ENCODE results near the gene ARL3.
"Not testable (repeated sequence)": the region's sequence is repeated elsewhere in the genome, so short reads cannot be mapped to it uniquely, and the experiment has no call there.

ARL3 gene, protein sequence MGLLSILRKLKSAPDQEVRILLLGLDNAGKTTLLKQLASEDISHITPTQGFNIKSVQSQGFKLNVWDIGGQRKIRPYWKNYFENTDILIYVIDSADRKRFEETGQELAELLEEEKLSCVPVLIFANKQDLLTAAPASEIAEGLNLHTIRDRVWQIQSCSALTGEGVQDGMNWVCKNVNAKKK

DNA sequence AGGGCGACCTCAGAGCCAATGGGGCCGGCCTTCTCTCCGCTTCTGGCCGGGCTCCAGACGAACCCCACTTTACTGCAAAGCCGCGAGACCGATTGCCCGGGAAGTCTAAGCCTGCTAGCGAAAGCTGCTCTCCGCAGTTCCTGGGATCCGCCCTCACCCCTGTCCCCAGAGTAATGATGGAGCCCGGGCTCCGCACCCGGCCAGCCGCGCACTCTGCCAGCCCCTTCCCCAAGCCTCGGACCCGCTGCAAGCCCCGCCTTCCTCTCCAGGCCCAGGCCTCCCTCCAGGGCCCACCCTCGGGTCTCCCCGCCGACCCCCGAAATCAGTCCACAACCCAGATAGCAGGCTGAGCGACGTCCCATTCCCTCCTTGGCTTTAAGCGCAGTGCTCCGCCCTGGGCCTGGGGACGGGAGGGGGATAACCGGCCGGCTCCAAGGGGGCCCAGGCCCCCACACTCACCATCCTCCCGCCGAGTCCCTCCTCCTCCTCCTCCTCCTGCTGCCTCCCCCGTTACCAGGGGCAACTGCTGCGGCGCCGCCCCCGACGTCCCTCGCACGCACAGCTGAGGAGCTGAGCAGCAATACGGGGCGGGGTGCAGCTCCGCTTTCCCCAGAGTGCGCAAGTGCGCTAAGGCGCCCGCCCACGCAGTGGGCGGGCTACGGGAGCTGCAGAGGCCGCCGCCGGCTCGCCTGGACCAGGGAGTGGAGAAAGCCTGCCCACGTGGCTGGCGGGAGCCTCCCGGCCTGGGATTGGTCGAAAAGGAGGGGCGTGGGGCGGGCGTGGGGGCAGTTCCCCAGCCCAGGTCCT, at the start of gene ARL3:
Gene ARL3, minus strand, starts transcription at position 584 of the 807 bp plus-strand sequence. Its CDS starts 122 bp downstream, at position 462.
- DNase-seq, result peak; percentile 97

DNA sequence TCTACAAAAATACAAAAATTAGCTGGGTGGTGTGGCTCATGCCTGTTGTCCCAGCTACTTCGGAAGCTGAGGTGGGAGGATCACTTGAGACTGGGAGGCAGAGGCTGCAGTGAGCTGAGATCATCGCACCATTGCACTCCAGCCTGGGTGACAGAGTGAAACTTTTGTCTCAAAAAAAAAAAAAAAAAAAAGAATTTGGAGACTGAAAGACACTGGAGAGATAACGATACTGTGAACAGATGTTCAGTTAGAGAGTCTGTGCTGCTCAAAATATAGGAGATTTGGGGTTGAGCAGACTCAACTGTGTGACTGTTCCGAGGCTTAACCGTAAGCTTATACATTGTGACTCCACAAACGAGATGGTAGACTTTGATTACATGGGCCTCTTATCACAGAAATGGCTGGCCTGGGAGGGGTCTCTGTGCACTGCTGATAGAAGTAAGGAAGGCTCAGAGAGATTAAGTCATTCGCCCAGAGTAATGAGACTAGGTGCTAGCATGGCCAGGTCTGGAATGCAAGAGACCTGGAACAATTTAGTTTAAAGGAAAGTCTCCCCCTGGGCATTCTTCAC, 48.9 kb upstream of the ARL3 start:
- no peak for DNase-seq

- DNase-seq, result no peak
Measured at GRCh38 chr10:102762401-102763015, 48.3 kb upstream of the ARL3 start.

DNA sequence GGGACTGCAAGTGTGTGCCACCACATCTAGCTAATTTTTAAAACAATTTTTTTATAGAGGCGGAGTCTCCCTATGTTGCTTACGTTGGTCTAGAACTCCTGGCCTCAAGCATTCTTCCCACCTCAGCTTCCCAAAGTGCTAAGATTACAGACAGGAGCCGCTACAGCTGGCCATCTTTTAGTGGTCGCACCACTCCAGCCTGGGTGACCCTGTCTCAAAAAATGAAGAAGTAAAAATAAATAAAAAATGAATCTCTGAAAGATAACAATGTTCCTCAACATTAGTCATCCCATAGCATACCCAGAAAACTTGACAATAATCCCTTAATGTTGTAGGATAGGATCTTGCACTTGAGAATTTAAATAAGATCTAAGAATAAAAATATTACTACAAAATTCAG, 47.8 kb upstream of the ARL3 start:
- no peak for DNase-seq

DNA sequence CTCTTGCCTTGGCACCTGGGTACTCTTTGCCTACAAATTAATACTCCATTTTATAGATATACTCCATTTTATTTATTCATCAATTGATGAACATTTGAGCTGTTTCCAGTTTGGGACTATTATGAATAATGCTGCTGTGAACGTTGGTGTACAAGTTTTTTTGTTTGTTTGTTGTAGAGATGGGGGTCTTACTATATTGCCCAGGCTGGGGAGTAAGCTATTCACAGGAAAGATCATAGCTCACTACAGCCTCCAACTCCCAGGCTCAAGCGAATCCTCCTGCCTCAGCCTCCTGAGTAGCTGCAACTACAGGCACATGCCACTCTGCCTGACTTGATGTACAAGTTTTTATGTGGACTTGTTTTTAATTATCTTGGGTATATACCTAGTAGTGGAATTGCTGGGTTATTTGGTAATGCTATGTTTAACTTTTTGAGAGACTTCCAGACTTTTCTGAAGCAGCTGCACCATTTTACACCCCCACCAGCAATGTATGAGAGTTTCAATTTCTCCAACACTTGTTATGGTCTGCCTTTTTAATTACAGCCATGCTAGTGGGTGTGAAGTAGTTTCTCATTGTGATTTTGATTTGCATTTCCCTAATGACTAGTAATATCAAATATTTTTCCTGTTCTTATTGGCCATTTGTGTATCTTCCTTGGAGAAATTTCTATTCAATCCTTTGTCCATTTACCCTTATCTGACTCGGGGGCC, 45.5 kb upstream of the ARL3 start:
- DNase-seq, result no peak

- DNase-seq, result not testable (repeated sequence)
Measured at GRCh38 chr10:102758933-102759262, 44.7 kb upstream of the ARL3 start.

- no peak for DNase-seq
Measured at GRCh38 chr10:102758240-102758932, 44.2 kb upstream of the ARL3 start.

DNA sequence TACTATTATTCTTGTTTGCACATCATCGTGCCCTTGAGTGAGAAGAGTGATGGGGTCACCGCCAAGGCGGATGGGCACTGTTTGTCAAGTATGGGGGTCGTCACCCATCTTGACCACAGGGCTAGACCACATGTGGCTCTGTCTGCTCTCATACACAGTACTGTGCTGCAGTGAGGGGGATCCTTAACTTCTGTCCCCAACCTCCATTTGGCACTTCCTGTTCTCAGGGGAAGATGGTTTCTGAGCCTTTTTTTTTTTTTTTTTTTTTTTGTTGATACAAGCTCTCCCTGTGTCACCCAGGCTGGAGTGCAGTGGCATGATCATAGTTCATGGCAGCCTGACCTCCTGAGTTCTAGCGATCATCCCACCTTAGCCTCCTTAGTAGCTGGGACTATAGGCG, 43.1 kb upstream of the ARL3 start:
- no peak for DNase-seq

DNA sequence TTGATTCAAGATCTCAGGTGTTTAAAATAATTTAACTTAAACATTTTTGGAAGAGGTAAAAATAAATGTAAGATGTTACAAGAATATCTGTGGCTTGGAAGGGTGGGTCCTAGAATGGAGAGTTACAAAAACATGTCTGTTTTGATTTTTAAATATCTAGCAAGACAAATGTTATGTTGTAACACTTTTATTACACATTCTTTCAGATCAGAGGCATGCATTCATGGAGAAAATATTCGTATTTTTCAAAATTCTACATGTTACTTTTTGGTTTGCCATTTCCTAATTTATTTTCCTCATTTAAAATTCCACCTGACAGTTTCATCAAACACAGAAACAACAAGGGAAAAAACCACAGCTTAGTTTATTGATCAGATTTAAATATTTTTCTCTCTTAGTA, 39.5 kb upstream of the ARL3 start:
- DNase-seq, result no peak

- no peak for DNase-seq
Measured at GRCh38 chr10:102752934-102753664, 38.9 kb upstream of the ARL3 start.

- DNase-seq, result no peak
Measured at GRCh38 chr10:102752266-102752930, 38.2 kb upstream of the ARL3 start.

GRCh38 chr10:102745157-102745556, 31.0 kb upstream of the ARL3 start:
- no peak for DNase-seq

GRCh38 chr10:102744374-102745051, 30.3 kb upstream of the ARL3 start:
- no peak for DNase-seq

- peak; percentile 95 for DNase-seq
Measured at GRCh38 chr10:102743588-102744373, 29.6 kb upstream of the ARL3 start, which contains the start of gene WBP1L. Gene WBP1L, plus strand, starts transcription at chr10:102743948. Its CDS starts 106 bp downstream, at chr10:102744054.

- no peak for DNase-seq
Measured at GRCh38 chr10:102743078-102743587, 28.9 kb upstream of the ARL3 start.

- DNase-seq, result not testable (repeated sequence)
Measured at GRCh38 chr10:102742313-102742712, 28.1 kb upstream of the ARL3 start.

GRCh38 chr10:102741726-102742237, 27.6 kb upstream of the ARL3 start:
- no peak for DNase-seq

DNA sequence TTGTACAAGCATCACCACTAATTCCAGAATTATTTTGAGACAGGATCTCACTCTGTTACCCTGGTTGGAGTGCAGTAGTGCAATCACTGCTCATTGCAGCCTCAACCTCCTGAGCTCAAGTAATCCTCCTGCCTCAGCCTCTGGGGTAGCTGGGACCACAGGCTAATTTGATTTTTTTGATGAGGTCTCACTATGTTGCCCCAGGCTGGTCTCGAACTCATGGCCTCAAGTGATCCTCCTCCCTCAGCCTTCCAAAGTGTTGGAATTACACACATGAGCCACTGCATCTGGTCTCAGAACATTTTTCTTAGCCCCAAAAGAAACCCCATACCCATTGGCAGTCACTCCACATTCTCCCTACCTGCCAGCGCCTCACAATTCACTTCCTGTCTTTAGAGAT, 26.0 kb upstream of the ARL3 start:
- no peak for DNase-seq

DNA sequence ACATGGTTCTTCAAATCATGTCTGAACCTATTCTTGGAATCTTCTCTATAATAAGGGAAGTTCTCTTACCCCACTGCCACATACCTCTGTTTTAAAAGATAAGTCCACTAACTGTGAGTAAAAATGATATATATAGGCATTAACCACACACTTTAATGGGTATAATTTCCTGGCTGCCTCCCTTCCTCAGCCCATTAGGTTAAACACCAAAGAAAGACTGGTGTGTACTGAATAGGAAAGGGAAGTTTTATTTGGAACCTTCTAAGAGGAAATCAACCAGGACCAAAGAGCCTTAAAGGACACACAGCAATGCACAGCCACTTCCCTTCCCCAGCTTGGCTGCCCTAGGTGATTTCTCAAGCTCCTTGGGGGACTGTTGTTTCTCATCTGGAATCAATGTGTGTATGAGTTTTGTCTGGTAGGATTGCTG, 24.5 kb upstream of the ARL3 start:
- no peak for DNase-seq

Data from stimulated activated CD4-positive, alpha-beta T cell treated with anti-CD3 and anti-CD28 coated beads, Interleukin-4, amount 100 ng/mL, for 24 hours (primary cell).